GM21360 (cell line): Measurements from ENCODE around the gene PSMD14.

Experiments
- ATAC-seq: cut with Tn5 transposase; IDR thresholded peaks from one replicate; pipeline ENCODE4 v1.9.1; 2021; ENCODE audit warnings: mild to moderate bottlenecking, moderate library complexity; ENCODE audit not compliant: unreplicated experiment

PSMD14 gene

GRCh38 chr2:161381546-161381945, 73.3 kb downstream of the PSMD14 start:
- ATAC-seq, result no peak

GRCh38 chr2:161382747-161383146, 74.5 kb downstream of the PSMD14 start:
- no peak for ATAC-seq

GRCh38 chr2:161384864-161385263, 76.6 kb downstream of the PSMD14 start:
- ATAC-seq, result peak; percentile 68

GRCh38 chr2:161386228-161386824, 78.1 kb downstream of the PSMD14 start:
- peak; percentile 60 for ATAC-seq

DNA sequence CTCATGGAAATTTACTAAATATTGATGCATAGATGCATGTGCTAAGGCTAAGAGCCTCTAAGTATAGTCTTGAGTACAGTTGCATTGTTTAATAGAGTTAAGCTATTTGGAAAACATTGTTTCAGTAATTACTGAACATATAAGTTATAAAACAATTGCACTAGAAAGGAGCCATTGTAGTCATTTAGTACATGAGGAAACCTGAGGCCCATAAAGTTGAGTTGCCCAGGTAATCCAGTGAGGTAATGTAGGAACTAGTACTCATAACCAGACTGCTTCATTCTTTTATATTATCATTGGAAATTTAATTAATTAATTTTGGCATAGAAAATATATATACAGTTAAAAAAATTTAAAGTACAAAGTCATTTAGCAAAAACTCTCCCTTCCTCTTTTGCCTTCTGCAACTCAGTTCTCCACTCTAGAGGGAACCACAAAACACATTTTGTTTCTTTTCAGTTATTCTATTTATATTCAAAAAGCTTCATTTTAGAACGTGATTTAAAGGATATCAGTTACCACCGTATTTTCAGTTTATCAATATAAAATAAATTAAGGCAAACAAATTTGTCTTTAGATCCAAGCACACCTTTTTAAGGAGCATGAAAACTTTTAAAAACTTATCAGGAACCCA, 80.0 kb downstream of the PSMD14 start:
- no peak for ATAC-seq

DNA sequence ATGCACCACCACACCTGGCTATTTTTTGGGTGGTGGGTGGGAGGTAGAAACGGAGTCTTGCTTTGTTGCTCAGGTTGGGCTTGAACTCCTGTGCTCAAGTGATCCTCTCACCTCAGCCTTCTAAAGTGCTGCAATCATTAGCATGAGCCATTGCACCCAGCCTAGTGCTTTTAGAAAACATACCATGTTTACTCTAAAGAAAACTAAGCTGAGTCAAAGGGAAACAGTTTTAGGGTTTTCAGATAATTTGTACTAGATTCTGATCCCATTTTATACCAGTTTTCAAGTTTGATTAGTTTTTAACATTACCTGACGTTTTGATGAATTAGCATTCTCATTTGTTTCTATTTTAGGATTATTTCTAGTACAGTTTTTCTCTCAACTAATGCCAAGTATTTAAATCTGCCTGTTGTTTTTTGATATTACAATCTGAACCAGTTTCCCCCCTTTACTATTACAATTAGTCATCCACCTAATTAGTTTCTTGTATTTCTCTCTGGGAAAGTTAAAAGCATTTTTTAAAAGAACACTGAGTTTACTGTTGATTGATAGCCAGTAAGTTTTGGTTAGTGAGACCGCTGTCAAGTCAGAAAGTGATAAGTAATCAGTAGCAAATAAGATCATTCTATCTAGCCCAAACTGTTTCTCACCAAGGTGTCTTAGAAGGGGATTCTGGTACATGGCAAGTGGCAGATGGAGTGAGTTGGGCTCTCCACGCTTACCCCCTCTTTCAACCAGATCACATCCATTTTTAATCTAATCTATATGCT, 83.7 kb downstream of the PSMD14 start:
- ATAC-seq, result no peak

- ATAC-seq, result no peak
These were observed 91.9 kb downstream of the PSMD14 start for GRCh38 chr2:161400076-161400475.

- ATAC-seq, result no peak
These were observed 94.1 kb downstream of the PSMD14 start for GRCh38 chr2:161402297-161402696.

DNA sequence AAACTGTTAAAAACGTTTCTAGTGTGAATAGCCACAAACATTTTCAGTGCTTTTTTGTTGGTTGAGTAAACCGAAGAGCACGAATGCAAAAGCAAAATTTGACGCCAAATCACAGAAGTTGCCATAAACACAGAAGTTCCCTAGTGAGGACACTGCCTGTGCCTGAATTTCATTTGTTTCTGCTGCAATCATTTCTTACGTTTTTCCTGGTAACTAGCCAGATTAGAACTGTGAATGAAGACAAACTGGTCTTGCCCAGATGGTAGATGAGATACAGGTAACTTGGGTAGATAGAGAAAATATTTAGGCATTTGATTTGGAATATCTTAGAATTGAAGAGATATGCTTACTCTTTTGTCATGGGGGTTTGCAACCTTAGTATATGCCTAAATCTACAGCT, 98.1 kb downstream of the PSMD14 start:
- no peak for ATAC-seq

GRCh38 chr2:161407597-161407996, 99.4 kb downstream of the PSMD14 start:
- no peak for ATAC-seq

GRCh38 chr2:161409308-161409907, 101.2 kb downstream of the PSMD14 start:
- no peak for ATAC-seq

DNA sequence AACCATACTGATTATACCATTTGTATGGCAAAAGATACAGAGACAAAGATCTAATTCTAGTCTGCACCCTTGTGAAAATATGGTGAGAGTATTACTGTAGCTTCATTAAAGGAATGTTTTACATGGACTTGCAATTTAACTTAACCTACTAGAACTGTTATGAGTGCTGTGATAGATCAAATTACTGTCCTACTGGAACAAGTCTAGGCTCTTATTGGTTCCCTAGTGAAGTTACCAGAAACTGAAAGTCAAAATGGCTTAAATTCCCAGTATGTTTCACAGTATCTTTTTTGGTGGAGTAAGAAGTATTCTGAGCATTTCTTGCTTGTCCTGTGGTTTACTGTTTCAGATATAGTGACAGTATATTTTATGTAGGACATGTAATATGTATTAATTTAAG, 104.1 kb downstream of the PSMD14 start:
- no peak for ATAC-seq

- ATAC-seq, result peak; percentile 42
These were observed 106.1 kb downstream of the PSMD14 start for GRCh38 chr2:161414042-161415033.

DNA sequence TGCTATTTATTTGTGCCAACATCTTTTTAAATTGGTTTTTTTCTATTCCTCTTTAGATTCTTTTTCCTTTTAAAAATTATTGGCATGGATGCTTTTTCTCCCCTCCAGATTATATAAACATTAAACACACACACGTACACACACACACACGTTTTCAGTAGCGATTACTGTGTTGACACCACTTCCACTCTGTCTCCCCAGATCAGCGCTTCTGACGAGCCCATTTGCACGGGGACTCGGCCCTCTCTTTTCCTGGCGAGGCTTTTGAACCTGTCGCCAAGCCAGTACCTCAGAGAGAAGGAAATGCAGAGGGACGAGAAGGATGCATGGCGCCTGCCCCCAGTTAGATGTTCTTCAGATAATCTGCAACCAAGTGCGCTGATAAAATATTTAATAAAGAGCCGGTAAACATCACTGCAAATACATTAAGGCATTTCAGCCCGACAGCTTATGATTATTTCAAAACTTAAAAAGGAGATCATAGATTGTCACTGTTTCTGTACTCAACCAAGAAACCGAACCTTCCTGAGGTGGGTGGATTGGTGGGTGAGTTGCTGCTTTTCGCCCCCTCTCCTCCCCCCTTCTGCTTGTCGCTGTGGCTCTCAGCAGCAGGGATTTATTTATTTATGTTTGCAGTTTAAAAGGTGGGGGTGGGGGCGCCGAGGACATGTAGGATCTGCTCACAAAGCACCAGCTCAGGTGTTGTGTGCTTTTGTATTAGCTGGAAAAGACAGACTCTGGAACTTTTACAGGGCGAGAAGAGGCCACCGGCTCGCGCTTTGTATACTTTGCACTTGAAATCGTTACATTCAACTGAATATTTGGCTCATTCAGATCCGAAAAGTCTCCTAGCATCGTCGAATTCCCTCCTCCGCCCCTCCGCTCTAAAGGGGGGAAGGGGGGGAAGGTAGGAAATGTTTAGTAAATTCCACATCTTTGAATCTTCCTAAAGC, 107.1 kb downstream of the PSMD14 start:
- ATAC-seq, result peak; percentile 24

DNA sequence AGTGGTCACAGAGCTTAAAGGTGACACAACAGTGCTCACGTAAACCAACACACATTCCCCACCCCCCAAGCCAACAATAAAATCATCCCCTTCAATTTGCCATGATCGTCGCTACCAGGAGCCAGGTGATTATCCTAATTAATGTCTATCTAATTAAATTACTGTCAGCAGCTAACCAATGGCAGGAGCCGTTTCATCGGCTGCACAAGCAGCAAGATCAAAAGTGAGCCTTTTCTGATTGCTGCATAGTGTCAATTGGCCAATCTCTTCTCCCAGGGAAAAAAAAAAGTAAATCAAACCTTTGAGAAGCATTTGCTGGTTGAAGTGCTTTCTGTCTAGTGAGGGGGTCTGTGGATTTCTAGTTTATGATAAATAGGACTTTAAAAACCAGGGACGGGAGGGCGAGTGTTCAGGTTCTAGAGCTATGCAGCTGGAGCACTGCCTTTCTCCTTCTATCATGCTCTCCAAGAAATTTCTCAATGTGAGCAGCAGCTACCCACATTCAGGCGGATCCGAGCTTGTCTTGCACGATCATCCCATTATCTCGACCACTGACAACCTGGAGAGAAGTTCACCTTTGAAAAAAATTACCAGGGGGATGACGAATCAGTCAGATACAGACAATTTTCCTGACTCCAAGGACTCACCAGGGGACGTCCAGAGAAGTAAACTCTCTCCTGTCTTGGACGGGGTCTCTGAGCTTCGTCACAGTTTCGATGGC, 107.9 kb downstream of the PSMD14 start, which contains the start of gene TBR1:
TBR1 (plus strand) TSS at position 311 of the 721 bp plus-strand sequence; CDS start at position 425, 114 bp downstream.
- ATAC-seq, result no peak

DNA sequence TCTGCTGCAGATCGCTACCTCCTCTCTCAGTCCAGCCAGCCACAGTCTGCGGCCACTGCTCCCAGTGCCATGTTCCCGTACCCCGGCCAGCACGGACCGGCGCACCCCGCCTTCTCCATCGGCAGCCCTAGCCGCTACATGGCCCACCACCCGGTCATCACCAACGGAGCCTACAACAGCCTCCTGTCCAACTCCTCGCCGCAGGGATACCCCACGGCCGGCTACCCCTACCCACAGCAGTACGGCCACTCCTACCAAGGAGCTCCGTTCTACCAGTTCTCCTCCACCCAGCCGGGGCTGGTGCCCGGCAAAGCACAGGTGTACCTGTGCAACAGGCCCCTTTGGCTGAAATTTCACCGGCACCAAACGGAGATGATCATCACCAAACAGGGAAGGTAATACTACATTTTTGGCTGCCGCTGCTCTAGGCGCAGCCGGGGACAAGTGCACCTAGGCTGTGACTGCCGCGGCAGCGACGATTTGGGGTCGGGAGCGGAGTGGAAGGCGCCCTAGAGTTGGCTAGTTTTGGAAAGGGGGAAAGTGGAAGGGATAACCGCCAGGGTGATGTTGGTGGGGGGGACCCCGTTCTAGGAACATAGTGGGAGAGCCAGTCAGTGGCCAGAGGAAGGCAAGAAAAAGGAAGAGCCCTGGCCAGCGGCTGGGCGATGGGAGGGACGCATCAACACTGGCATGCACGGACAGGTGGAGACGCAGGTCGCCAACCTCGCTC, 108.6 kb downstream of the PSMD14 start:
- ATAC-seq, result no peak

- no peak for ATAC-seq
These were observed 109.4 kb downstream of the PSMD14 start for GRCh38 chr2:161417438-161418274.
